Ishikawa (cell line): ENCODE data around the gene ANP32A.

Experiments used
- CEBPB ChIP-seq: IDR thresholded peaks from 2 replicates; pipeline ENCODE4 v1.6.1; 2012
- CREB1 ChIP-seq: IDR thresholded peaks from 2 replicates; pipeline ENCODE4 v1.6.1; 2012; ENCODE audit warnings: low read depth
- EGR1 ChIP-seq: IDR thresholded peaks from 2 replicates; pipeline ENCODE4 v1.6.1; 2012
- EP300 ChIP-seq: IDR thresholded peaks from 2 replicates; pipeline ENCODE4 v1.6.1; 2012; ENCODE audit warnings: borderline replicate concordance
- FOXM1 ChIP-seq: IDR thresholded peaks from 2 replicates; pipeline ENCODE4 v1.6.1; 2012; ENCODE audit warnings: low read depth, borderline replicate concordance
- MAX ChIP-seq: IDR thresholded peaks from 2 replicates; pipeline ENCODE4 v1.6.1; 2012
- RAD21 ChIP-seq: IDR thresholded peaks from 2 replicates; pipeline ENCODE4 v1.6.1; 2012; ENCODE audit warnings: low read depth
- REST ChIP-seq: IDR thresholded peaks from 2 replicates; pipeline ENCODE4 v1.6.1; 2012; ENCODE audit warnings: low read depth, mild to moderate bottlenecking
- TF ChIP-seq, protein P1 (sequence below): IDR thresholded peaks from 2 replicates; pipeline ENCODE4 v1.6.1; 2012

GRCh38 chr15:68789091-68789490 is 31.6 kb downstream of the ANP32A start:
- TF ChIP-seq EP300 (no peak), EGR1 (no peak), RAD21 (no peak), REST (no peak), FOXM1 (no peak), CREB1 (no peak), CEBPB (no peak), MAX (no peak)
- TF ChIP-seq, protein P1, sequence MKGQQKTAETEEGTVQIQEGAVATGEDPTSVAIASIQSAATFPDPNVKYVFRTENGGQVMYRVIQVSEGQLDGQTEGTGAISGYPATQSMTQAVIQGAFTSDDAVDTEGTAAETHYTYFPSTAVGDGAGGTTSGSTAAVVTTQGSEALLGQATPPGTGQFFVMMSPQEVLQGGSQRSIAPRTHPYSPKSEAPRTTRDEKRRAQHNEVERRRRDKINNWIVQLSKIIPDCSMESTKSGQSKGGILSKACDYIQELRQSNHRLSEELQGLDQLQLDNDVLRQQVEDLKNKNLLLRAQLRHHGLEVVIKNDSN = no peak
